ENCODE data around the gene SLC14A1.

GRCh38 chr18:45727068-45727467 lies 3.1 kb downstream of the SLC14A1 start:
- TF ChIP-seq POLR2AphosphoS5 (IDR thresholded peaks at IDR 0.05; ENCODE audit: borderline replicate concordance, low read depth, low read length) (no peak), EZH2 (IDR thresholded peaks at IDR 0.05) (no peak)

Data from SK-N-MC (cell line).